Measurements from ENCODE around the gene HMSD. TPM values are rescaled to one million over a fixed set of nuclear protein-coding genes. Genes with fewer than 3 reads are reported as not detected.
"Not testable (repeated sequence)": the region's sequence is repeated elsewhere in the genome, so short reads cannot be mapped to it uniquely, and the experiment has no call there.

The HMSD gene, protein sequence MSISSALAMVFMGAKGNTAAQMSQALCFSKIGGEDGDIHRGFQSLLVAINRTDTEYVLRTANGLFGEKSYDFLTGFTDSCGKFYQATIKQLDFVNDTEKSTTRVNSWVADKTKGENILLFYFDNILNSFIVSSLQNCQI
- 1 to 10 TPM; 1.1 to 2.3 (median 1.3) TPM for polyA plus RNA-seq (ENCODE audit: insufficient read depth in 1 of 5, insufficient read length in 5 of 5, low replicate concordance in 1 of 5)
- long read RNA-seq, donor 1, partial matches to known transcripts = 0 of 2 reads
- long read RNA-seq, donor 1, other reads (novel, unspliced or antisense) = 0 of 2 reads
- long read RNA-seq, donor 2 = 0 reads
- long read RNA-seq, donor 3 = 0 reads
- long read RNA-seq, donor 4 = 0 reads
- long read RNA-seq, donor 5, partial matches to known transcripts = 0 of 2 reads
- long read RNA-seq, donor 5, other reads (novel, unspliced or antisense) = 0 of 2 reads
- long read RNA-seq, donor 6 = 0 reads
- long read RNA-seq, donor 7 = 0 reads
- long read RNA-seq, donor 8 = 0 reads

- DNase-seq = no peak
Measured at GRCh38 chr18:63949068-63949737, at the start of gene HMSD. Gene HMSD (plus strand): TSS chr18:63949301. CDS start chr18:63953456, 4,155 bp downstream.

DNA sequence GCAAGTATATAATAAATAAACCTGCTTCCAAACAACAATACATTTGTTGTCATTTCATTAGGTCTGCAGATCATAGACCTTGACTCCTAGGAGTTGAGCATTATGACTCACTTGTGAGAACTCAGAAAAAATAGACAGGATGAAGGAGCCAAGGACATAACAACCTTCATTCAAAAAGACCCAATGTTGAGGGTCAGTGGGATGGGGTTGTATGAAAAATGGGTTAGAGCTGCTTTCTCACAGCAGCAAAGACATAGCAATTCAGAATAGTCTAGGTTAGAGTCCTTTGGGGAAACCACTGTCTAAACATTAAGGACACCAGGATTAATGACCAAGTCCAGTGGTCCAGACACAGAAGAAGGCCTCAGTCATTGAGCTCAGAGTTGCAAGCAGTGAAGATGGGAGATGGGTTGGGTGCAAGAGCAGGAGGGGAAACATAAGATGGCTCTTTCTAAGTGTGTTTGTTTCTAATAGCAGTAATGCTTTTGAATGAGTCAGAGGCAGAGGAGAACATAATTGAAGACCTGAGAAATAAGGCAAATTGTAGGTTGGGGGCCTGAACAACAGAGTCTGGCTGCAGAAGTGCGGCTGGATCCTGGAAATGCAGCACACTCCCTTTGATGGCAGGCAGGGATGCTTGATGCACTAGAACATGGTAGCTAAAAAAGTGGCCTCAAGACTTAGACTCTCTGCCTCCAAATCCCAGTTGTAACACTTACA is 45.1 kb upstream of the HMSD start:
- no peak for DNase-seq

DNA sequence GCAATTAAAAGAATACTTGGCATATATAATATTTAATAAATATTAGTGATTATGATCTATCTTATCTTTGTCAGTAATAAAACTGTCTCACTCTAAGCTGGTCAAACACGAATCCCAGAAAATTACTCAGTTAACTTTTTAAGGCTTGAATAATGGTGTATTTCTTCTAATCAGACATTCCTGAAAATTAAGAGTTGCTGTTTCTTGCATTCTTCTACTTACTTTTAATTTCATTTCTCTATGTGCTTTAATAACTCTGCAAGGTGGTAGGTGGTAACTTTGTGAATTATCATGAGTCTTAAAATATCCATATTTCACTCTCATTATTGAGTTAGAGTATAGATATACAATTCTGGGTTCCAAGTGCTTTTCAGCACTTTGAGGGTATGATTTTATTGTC is 44.4 kb upstream of the HMSD start:
- DNase-seq = no peak

DNA sequence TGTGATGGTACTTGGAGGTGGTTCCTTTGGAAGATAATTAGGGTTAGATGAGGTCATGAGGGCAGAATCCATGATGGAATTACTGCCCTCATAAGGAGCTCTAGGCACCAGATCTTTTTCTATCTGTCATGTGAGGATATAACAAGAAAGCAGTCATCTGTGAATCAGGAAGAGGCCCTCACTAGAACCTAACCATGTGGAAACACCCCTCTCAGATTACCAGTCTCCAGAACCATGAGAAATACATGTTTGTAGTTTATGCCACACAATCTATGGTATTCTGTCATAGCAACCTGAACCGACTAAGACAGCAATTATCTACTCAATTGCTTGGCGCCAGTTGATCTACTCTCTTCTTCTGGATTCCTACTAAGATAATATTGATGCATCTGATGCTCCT is 43.7 kb upstream of the HMSD start:
- no peak for DNase-seq

DNA sequence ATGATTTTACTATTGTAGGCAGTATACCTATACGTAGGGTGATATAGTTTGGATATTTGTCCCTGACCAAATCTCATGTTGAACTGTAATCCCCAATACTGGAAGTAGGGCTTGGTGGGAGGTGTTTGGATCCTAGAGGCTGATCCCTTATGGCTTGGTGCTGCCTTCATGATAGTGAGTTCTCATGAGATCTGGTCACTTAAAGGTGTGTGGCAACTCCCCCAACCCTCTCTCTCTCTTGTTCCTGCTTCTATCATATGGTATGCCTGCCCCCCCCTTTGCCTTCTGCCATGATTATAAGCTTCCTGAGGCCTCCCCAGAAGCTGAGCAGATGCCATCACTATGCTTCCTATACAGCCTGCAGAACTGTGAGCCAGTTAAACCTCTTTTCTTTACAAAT is 43.0 kb upstream of the HMSD start:
- no peak for DNase-seq

GRCh38 chr18:63907664-63908063 is 41.4 kb upstream of the HMSD start, which contains the start of gene SERPINB10:
Gene SERPINB10 (plus strand): TSS chr18:63907958. CDS start chr18:63915511, 7,553 bp downstream.
- no peak for DNase-seq

DNA sequence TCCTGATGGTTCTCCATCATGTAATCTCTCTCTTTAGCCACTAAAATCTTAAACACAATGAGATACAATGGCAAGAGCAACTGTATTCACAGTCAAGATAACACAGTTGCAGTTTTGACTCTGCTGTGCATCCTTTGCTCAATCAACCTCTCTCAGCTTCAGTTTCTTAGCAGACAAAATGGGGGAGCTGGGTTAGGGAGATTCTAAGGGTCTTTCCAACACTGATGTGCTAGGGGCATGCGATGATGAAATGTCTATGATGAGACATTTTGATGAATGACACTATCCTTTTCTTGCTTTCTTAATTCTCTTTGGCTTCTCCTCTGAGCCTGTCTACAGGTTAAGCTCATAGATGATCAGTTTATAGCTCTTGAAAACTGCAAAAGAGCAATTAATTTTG is 40.2 kb upstream of the HMSD start:
- no peak for DNase-seq

DNA sequence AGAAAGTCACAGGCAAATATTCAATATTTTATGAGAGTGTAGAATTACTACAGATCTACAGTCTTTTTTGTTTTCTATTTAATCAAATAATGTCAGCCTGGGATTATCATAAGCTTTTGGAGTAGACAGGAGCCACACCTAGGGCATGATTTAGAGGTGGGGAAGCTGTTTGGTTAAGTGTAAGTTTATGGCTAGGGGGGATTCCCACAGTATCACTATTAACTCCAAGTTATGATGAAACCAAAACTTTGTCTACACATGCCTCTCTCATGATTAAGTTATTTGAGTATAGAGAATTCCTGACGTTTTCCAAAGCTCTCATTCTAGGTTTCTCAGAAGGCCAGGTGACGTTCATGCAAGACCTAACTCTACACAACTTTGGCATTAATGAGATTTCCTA is 39.2 kb upstream of the HMSD start:
- DNase-seq = no peak

GRCh38 chr18:63917817-63918216 is 31.3 kb upstream of the HMSD start:
- DNase-seq = peak in 1 of 2 donors; percentile 4

DNA sequence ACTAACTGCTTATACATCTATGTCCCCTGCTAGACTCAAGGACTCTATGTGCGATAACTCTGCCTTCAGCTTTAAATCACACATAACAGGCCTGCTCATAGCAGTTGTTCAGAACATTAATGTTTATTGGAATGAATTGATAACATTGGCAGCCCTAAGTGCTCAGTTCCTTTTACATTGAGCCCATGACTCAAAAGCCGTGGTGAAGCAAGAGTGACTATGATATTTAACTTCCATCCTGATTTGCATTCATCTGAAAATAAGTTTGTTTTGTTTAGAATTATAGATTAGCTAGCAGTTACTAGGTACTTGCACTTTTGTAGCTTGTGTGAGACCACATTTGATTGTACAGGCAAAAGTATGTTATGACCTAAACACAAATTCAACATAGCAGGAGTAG is 27.1 kb upstream of the HMSD start:
- no peak for DNase-seq

DNA sequence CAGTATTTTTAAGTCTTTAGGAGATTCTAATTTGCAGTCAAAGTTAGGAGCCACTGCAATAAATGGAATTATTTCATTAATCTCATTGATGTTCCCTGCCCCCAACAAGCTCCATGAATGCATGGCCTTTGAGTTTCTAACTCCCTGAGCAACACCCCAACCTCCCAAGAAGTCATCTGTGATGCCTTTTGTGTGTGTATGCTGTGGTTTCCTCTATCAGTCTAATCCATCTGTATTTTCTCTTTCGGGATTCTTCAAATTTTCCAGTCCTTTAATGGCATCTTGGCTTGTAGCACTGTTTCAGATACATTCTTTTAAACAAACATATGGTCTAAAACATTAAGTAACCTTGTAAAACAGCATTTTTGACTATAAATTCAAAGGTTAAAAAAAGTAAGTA is 24.6 kb upstream of the HMSD start:
- DNase-seq = no peak

DNA sequence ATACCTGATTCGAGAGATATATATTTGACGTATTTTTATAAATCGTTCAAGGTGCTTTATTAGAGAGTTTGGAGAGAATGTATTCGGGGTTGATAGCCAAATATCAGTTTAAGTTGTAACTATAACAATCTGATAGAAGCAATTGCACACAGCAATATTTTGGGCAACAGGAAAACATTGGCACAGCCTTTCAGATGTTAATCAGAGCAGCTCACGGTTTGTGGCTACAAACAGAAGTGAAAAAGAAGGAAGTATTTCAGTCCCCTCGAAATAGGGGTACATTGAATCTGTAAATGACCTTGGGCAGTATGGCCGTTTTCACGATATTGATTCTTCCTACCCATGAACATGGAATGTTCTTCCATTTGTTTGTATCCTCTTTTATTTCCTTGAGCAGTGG is 20.8 kb upstream of the HMSD start:
- no peak for DNase-seq

DNA sequence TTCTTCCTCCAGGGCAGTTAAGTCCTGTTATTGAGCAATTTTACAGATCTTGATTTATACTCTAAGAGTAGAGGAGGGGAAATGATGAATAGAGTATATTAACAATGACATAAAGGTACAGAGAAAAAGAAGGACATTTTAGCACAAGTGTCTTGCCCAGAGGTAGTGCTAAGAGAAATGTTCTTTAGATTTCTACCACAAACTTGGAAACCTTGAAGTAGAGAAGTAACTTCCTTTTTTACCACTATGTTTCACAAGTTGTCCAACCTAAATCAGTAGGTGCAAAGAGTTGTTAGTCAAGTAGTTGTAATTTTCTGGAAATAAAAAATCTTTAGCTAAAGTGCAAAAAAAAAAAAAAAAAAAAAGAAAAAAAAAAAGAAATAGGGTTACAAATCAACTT is 19.7 kb upstream of the HMSD start:
- DNase-seq = not testable (repeated sequence)

- no peak for DNase-seq
Measured at GRCh38 chr18:63930773-63931354, 18.2 kb upstream of the HMSD start.

GRCh38 chr18:63936156-63936931 is 12.8 kb upstream of the HMSD start:
- peak; percentile 30 to 42 for DNase-seq

DNA sequence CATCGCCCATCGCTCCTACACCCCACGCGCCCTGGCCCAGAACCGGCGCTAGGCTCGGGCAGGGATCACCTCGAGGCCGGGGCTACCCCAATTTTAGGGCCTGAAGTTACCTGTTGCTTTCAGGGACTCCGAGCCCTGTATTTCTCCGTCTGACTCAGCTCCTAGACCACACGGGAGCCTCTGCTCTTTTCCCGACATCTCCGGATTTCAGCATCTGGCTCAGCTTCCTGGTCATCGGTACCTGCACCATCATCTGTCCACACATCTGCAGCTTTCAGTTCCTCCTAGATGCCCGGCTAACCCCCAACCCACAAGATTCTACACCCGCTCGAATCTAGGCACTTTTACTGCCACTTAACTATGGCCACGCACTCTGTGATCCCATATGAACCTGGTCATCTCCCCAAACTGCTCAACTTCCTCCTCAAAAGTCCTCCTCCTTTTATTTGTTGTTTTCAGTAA is 12.1 kb upstream of the HMSD start:
- no peak for DNase-seq

DNA sequence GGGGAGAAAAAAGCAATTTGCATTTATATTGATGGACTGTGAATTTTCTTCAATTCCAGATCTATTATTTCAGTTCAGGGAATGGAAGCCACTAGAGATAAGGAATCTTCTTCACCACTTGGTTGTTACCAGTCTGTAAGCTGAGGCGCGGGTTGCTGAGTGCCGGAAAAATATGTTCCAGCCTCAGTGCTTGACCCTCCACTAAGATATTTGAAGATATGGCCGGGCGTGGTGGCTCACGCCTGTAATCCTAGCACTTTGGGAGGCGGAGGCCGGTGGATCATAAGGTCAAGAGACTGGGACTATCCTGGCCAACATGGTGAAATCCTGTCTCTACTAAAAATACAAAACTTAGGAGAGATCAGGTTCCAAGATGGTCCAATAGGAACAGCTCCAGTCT is 9.1 kb upstream of the HMSD start:
- no peak for DNase-seq

DNA sequence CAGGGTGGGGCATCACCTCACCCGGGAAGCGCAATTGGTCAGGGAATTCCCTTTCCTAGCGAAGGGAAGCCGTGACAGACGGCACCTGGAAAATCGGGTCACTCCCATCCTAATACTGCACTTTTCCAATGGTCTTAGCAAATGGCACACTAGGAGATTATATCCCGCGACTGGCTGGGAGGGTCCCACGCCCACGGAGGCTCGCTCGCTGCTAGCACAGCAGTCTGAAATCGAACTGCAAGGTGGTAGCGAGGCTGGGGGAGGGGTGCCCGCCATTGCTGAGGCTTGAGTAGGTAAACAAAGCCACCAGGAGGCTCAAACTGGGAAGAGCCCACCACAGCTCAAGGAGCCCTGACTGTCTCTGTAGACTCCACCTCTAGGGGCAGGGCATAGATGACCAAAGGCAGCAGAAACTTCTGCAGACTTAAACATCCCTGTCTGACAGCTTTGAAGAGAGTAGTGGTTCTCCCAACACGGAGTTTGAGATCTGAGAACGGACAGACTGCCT is 8.5 kb upstream of the HMSD start:
- not testable (repeated sequence) for DNase-seq

- no peak for DNase-seq
Measured at GRCh38 chr18:63947051-63947790, 1.9 kb upstream of the HMSD start.

GRCh38 chr18:63951302-63951705 is 2.2 kb downstream of the HMSD start:
- DNase-seq = no peak
